ENCODE results near the gene STAT3.
"Not testable (repeated sequence)": the region's sequence is repeated elsewhere in the genome, so short reads cannot be mapped to it uniquely, and the experiment has no call there.

The STAT3 gene

DNA sequence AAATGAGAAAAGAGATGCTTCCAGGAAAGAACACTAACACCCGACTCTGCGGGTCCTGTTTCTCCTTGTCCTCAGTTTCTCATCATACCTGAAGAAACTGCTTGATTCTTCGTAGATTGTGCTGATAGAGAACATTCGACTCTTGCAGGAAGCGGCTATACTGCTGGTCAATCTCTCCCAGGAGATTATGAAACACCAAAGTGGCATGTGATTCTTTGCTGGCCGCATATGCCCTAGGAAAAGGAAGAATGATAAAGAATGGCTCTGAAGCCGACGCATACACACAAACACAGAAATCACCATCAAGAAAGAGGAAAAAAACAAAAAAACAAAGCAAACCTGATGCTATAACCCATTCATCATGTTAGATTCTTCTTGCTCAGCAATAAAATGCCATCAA, 41.8 kb downstream of the STAT3 start:
- DNase-seq (ENCODE audit: low spot score) = no peak

DNA sequence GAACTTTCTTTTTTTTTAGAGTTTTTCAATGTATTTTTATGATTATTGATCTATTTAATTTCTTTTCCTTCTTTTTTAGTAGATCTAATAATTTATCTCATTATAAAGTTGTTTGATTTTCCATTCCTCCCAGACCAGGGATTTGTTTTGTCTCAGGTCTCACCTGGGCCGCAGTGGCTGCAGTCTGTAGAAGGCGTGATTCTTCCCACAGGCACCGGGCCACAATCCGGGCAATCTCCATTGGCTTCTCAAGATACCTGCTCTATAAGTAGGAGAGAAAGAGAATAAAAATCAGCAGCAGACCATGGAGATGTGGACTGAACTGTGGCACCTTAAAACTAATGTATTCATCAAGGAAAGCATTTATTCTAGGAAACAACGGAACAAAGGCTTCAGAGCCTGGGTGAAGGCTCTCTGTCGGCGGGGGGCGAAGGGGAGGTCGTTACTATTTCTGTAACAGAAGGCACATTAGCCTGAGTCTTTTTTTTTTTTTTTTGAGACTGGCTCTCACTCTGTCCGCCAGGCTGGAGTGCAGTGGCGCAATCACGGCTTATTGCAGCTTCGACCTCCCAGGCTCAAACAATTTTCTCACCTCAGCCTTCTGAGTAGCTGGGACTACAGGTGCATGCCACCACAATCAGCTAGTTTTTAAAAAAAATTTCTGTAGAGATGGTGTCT, 42.7 kb downstream of the STAT3 start:
- no peak for DNase-seq (ENCODE audit: low spot score)

DNA sequence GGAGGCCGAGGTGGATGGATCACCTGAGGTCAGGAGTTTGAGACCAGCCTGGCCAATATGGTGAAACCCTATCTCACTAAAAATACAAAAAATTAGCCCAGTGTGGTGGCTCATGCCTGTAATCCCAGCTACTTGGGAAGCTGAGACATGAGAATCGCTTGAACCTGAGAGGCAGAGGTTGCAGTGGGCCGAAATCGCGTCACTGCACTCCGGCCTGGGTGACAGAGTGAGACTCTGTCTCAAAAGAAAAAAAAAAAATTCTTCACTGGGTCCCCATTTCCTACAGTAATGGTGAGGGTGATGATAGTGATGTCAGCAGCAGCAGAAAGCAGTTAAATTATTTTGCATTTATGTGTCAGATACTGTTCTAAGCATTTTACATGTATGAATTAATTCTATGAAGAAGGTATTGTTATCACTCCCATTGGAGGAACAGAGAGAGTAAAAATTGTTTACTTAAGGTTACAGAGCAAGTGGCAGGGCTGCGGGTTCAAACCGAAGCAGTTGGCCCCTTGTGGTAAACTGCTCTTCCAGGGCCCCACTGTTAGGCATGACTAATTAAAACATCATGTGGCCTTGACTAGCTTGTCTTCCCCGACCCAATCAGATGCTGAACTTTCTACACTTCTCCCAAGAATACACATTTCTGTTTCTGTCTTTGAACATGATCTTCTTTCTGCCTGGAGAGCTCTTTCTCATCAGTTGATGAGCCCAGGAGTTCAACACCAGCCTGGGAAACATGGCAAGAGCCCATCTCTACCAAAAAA, 45.8 kb downstream of the STAT3 start:
- DNase-seq (ENCODE audit: low spot score) = peak; percentile 79

DNA sequence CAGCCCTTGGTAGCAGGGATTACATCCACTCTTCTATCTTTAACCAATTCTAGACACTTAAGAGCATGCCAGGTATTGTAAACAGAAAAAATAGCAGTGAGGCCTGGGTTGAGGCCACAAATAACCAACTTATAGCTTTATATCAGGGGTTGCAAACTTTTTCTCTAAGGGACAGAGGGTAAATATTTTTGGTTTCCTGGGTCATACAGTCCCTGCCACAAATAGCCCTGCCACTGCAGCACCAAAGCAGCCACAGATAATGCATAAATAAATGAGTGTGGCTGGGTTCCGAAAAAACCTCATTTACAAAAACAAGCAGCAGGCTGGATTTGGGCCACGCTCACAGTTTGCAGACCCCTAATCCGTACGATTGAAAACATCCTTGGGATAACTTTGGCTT, 46.7 kb downstream of the STAT3 start:
- DNase-seq (ENCODE audit: low spot score) = no peak

DNA sequence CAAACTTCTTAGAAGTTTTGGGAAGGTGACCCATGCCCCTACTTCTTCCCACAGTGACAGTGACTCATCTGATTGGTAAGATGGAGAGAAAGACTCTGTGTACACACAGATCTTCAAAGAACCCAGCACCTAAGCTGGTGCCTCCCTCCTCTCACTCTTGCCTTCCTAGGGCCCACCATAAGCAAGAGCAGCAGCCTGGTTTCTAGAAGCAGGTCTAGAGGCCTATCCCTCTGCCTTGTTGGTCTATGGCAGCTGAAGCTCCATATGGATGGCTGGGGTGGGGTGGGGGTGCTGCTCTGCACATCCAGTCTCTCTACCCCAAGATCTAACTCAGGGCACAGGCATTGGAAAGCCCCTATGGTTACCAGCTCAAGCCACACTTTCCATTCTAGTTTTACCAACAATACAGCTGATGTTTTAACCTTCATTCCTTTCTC, 47.5 kb downstream of the STAT3 start:
- DNase-seq (ENCODE audit: low spot score) = peak; percentile 60

DNA sequence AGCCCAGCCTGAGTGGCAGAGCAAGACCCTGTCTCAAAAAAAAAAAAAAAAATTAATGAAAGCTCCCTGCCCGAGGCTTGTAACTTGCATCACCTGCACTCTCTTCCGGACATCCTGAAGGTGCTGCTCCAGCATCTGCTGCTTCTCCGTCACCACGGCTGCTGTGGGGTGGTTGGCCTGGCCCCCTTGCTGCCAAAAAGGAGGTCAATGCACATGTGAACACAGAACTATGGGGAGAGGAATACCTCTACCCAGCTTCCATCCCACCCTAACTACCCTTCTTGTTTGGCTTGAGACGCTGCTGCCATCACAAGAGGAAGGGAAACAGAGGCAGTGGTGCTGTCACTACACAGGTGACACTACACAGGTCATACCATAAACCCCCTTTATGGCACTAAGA, 49.0 kb downstream of the STAT3 start:
- DNase-seq (ENCODE audit: low spot score) = no peak

DNA sequence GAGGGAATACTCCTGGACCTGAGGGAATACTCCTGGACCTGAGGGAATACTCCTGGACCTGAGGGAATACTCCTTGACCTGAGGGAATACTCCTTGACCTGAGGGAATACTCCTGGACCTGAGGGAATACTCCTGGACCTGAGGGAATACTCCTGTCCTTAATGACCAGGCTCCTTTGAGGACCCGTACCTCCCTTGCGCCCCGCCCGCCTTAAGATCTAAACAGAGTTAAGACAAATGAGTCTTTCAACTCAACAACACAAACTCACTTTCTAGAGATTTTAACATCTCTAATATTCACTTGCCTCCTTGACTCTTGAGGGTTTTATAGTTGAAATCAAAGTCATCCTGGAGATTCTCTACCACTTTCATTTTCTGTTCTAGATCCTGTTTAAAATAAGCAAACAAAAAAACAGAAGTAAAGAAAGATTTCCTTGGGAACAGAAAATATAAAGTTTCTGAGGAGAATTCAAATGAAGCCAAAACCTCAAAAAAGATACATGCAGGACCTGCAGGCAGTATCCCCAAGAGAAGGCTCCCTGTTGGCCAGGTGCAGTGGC, 49.7 kb downstream of the STAT3 start:
- DNase-seq (ENCODE audit: low spot score) = no peak

DNA sequence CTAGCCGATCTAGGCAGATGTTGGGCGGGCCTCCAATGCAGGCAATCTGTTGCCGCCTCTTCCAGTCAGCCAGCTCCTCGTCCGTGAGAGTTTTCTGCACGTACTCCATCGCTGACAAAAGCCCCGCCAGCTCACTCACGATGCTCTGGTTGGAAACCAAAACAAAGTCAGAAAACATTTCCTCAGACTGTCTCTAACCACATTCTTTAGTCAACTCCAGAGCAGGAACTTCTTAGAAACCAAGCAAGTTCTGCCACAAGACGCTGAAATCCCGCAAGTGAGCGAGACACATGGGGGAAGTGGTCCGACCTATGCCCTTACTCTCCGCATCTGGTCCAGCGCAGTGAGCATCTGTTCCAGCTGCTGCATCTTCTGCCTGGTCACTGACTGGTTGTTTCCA, 50.8 kb downstream of the STAT3 start:
- DNase-seq (ENCODE audit: low spot score) = peak; percentile 94

DNA sequence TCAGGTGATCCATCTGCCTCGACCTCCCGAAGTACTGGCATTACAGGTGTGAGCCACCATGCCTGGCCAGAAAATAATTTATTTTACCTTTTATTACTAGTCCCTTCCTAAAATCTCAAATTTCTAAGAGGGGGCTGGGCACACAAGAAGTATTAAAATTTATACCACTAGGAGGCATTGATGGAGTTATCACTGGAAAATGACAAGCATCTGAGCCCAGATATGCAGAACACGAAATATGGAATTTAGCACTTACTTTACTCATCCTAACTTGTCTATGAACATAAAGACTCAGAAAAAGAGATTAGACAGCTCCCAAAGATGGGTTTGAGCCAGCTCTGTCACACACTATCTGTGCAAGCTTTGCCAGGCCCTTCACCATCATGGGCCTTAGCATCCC, 53.6 kb downstream of the STAT3 start:
- DNase-seq (ENCODE audit: low spot score) = no peak

DNA sequence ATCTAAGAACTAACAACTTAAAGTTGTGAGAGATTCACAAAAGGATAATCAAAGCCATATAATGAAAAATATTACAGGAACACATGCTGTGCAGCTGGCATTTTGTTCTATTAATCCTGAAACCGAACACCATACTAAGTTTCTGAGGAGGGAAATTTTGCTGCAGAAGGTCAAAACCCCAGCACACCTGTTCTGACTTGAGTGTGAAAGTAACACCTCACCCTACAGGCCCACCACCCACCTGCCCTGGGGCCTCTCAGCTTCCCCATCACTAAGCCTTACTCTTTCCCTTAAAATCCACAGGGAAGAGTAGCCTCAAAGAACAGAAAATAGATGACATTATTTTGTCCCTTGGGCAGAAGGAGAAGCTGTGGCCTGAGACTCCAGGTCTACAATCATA, 55.2 kb downstream of the STAT3 start:
- DNase-seq (ENCODE audit: low spot score) = no peak

DNA sequence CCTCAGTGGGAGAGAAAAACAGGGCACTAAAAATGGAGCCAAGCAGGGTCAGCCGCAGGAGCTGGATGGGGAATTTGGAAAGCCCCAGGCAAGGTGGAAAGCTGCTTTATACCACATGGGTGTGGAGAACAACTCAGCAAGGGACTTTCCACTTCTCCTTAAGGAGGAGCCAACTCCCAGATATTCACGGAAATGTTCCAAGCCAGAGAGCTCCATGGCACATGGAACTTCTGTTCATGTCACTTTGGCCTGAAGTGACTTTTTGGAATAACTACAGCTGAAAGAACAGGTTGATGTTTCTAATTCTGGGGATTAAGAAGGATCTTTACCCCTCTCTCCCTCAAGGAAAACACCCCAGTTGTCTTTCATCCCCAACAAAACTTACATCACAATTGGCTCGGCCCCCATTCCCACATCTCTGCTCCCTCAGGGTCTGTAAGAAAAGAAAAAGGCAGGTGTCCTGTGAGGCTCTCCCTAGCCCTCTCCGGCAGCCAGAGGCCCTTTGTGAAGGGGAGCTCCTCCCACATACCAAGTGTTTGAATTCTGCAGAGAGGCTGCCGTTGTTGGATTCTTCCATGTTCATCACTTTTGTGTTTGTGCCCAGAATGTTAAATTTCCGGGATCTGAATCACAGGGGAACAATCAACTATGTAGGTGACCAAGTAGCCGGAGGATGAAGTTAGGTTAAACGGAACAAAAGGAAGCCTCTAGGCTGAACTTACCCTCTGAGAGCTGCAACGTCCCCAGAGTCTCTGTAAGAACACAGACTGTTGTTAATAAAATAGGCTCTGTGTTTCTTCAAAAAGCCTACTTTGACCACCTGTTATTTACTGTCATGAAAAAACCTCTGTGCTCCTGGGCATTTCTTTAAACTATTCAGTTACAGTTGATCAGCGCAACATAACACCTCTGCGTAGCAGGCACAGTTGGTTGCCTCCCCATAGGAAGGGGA, 58.9 kb downstream of the STAT3 start:
- no peak for DNase-seq (ENCODE audit: low spot score)

DNA sequence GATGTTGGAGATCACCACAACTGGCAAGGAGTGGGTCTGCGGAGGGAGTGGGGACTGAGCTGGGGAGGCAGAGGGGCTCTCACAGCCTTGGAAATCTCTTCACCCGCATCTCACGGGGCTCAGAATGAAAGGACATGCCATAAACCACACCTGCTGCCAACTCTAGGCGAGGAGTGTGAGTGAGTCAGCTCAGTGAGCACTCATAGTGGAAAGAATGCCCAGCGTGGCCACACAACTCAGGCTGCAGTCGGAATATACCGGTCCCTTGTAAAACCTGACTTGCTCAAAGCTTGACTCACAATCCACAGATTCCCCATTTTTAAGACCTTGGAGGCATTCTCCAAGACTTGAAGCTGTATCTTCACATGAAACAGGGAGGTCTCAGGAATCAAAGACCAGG, 63.2 kb downstream of the STAT3 start:
- DNase-seq (ENCODE audit: low spot score) = no peak

DNA sequence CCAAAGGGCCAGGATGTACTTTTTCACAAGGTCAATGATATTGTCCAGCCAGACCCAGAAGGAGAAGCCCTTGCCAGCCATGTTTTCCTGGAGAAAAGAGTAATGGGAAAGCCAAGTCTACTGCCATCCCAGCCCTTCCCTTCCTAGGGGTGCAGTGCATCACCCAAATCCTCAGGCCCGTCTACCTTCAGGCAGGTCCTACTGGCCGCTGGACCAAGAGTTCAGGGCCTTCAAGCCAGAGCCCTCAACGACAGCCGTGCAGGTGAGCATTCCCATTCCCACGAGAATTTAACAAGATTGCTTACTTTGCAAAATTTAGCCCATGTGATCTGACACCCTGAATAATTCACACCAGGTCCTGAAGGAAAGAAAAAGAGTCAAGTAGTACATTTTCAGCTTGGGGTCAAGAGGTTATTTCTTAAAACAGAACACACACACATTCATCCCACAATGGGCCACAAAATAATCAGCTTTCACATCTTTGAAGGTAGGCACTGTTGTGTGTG, 64.9 kb downstream of the STAT3 start:
- DNase-seq (ENCODE audit: low spot score) = no peak

DNA sequence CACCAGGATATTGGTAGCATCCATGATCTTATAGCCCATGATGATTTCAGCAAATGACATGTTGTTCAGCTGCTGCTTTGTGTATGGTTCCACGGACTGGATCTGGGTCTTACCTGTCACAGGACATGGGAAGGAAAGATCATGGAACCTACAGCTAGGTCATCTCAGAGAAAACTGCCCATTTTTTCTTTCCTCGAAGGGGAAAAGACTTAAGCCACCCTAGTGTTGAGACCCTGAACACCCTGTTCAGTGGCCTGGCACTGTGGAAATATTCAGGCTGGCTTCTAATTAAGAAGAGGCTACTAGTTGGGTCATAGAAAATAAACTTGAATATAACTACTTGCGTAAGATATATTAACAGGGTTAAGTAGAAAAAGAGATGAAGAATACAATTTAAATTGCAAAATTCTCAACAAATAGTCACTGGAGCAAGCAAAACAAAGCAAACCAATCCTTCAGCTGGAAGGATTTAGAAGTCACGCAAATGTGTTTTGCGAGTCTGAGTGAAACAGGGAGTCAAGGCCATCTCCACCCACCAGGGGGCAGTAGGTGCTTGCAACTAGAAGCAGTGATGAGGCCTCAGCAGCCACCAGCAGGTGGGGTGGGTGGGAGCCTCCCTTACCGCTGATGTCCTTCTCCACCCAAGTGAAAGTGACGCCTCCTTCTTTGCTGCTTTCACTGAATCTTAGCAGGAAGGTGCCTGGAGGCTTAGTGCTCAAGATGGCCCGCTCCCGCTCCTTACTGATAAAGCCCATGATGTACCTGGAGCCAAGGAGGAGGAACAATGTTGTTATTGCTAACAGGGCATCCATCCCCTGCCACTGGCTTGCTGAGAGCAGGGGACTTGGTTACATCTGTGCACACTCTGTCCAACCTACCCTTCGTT, 65.6 kb downstream of the STAT3 start:
- DNase-seq (ENCODE audit: low spot score) = peak; percentile 93

DNA sequence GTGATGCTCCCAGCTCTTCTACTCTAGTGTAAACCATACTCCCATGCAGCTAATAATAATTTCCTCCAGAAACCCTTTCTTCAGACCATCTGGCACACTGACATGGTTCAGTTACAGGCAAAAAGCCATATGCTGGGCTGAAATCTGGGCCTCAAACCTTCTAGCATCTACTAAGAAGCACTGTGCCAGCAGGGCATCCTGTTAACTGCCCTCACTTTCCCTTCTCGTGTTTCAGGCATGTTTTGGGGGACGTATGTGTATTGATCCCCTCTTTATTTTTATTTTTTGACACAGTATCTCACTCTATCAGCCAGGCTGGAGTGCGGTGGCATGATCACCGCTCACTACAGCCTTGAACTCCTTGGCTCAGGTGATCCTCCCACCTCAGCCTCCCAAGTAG, 66.7 kb downstream of the STAT3 start:
- DNase-seq (ENCODE audit: low spot score) = no peak

DNA sequence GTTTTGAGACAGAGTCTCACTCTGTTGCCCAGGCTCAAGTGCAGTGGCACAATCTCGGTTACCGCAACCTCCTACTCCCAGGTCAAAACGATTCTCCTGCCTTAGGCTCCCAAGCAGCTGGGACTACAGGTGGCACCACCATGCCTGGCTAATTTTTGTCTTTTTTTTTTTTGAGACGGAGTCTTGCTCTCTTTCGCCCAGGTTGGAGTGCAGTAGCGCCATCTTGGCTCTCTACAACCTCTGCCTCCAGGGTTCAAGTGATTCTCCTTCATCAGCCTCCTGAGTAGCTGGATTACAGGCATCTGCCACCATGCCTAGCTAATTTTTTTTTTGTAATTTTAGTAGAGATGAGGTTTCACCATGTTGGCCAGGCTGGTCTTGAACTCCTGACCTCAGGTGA, 70.3 kb downstream of the STAT3 start:
- DNase-seq (ENCODE audit: low spot score) = not testable (repeated sequence)

DNA sequence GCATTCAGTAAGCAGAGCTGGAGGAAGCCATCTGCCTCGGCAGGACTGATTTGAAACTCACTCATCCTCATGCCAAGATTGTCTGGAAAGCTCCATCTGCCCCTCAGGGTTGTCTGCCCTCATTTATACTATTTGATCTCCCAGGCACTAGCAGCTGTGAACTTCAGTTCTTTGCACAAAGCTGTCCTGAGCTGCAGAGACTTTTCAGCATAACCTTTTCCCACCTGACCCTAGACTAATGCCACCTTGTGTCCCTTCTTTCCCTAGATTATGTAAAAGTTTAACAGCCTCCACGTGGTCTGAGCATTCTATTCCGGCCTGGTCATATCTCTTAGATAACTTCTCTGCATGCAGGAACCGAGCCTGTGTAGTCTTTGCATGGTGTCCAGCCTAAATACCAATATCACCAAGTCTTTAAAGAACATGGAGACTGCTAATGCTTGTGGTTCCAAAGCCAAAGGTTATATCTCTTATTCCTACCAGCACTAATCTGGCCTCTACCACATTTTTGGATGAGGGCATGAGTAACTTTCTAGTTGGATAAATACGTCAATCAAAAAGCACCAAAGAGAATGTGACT, 70.9 kb downstream of the STAT3 start:
- no peak for DNase-seq (ENCODE audit: low spot score)

DNA sequence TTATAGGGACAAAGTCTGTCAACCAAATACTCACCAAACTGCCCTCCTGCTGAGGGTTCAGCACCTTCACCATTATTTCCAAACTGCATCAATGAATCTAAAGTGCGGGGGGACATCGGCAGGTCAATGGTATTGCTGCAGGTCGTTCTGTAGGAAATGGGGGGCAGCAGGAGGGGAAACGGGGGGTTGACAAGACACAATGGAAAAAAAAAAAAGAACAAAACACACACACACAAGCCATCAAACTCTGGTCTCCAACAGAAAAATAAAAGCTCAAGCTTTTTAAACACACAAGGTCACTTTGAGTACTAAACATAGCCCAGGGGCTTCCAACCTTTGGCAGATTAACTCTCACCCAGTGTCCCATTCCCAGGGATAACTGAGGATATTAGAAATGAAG, 71.5 kb downstream of the STAT3 start:
- no peak for DNase-seq (ENCODE audit: low spot score)

DNA sequence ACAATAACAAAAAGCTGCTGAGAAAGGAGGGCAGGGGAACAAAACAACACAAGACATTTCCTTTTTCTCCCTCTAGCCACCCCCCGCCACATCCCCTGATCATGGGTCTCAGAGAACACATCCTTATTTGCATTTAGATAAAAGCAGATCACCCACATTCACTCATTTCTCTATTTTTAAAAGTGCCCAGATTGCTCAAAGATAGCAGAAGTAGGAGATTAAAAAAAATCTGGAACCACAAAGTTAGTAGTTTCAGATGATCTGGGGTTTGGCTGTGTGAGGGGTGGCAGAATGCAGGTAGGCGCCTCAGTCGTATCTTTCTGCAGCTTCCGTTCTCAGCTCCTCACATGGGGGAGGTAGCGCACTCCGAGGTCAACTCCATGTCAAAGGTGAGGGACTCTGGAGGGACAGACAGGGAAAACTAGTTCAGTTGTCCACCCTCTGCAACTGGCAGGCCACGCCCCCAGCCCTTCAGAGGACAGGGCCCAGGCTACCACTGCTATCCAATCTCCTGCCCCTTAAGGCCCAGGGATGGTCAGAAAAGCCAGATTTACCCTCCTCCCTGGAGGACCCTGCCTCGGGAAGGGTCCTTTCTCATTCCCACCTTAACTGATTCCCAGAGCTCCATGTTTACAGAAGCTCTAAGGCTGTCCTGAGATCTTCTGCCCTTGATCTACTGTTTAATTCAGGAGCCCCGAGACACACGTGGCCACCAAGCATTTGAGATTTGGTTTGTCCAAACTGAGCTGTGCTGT, 72.7 kb downstream of the STAT3 start:
- no peak for DNase-seq (ENCODE audit: low spot score)

All from activated CD4-positive, alpha-beta T cell treated with anti-CD3 and anti-CD28 coated beads, Interleukin-2, Interleukin-4, amounts not matched to agents 100 ng/mL and 50 ng/mL, durations not matched to agents 16 hours and 8 hours (primary cell).